ENCODE results near the gene SUFU.

DNA sequence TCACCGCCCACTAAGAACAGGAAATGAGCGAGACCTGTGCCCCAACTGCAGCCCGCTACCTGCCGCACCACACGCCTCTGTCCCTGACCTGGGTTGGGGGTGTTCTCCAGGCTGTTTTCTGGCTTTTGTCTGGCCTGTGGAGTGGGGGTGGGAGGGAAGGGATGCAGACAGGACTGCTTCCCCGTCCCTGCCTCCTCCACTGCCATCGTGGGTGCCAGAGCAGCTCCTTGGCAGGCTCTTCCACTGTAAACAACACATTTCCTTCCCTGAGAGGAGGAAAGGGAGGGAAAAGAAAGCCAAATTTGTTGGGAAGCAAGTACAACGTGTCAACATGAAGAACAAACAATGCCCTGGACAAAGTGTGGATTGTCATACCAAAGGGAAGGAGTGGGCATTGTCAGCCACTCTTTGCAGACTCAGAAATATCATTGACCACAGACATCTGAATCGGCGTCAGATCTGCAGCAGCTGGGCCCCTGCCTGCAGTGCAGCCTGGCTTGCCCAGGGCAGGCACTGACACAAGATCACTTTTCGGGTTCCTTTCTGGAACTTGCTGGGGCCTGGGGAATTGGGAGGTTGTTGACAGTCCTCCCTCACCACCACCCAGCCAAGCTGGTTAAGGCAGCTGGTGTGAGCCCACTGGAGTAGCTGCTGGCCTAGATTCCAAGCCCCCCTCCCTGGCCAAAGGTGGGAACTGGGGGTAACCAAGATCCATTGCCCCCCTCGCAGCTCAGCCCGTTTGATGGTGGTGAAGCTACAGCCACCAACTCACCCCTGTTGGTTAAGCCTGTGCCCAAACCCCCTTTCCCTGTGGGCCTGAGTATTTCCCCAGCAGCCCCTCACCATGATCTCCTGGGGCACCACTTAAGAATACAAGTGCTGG is 117.9 kb downstream of the SUFU start:
- TF ChIP-seq CTCF (IDR thresholded peaks at IDR 0.05) (no peak), POLR2A (IDR thresholded peaks at IDR 0.05) (no peak)

Measured in esophagus squamous epithelium (tissue), 4 donors.